ENCODE data around the gene GYPB. TPM values are rescaled to one million over a fixed set of nuclear protein-coding genes. Genes with fewer than 3 reads are reported as not detected.

GYPB gene
- total RNA-seq, 1 experiment from 2014 or later = not detected

Other genes with a start within 250 kb of the GYPB start
- gene GYPE, start 113.8 kb downstream of the GYPB start, total RNA-seq (2014; rRNA removed; shearing (Covaris generic)) = not detected in 2 replicates
- not detected in 2 replicates for gene GYPA, start 121.3 kb upstream of the GYPB start, total RNA-seq (2014; rRNA removed; shearing (Covaris generic))